ENCODE results near the gene CNP. TPM values are rescaled to one million over a fixed set of nuclear protein-coding genes. Genes with fewer than 3 reads are reported as not detected.

Gene CNP
- total RNA-seq, 1 experiment from 2014 or later, result 51.2 TPM

GRCh38 chr17:41976142-41976768 lies 9.7 kb downstream of the CNP start:
- Histone ChIP-seq H3K9me2 (ENCODE audit: insufficient read depth) (no peaks in the 10 kb centered on the region), H4K20me1 (ENCODE audit: insufficient read depth) (no peaks in the 10 kb centered on the region), H3K36me3 (ENCODE audit: control insufficient read depth in 1 of 2, insufficient read depth in 2 of 2, low read length in 2 of 2) (peaks cover 42 to 45% of the 10 kb centered on the region in 2 experiments; a peak in 3 of 4 replicates), H3K79me2 (ENCODE audit: insufficient read depth, low read length) (no peaks in the 10 kb centered on the region), H3K9me3 (ENCODE audit: control insufficient read depth in 1 of 2, insufficient read depth in 1 of 2, low read depth in 1 of 2, low read length in 2 of 2) (no peaks in the 10 kb centered on the region), H3K4me2 (ENCODE audit: low read length) (no peak overlapping the region), H3K4me3 (replicated peaks in 1 of 2; ENCODE audit: low read depth in 1 of 2, low read length in 2 of 2) (no peak overlapping the region), H2AFZ (ENCODE audit: low read depth, low read length, poor library complexity, severe bottlenecking) (no peak overlapping the region), H3K4me1 (ENCODE audit: control insufficient read depth in 1 of 2, insufficient read depth in 2 of 2, low read length in 2 of 2) (0 out of 4 replicates have a peak, but pooled peaks cover 0 to 2% of the 10 kb centered on the region in 2 experiments), H3K27ac (ENCODE audit: low read depth, low read length) (no peak overlapping the region), H3K9ac (ENCODE audit: low read length) (no peak overlapping the region), H3K27me3 (ENCODE audit: insufficient read depth, low read length) (no peaks in the 10 kb centered on the region)
- ChIA-PET POLR2A (no interaction called here), CTCF (no interaction called here), RAD21 (ENCODE audit: low non-redundant PET in 1 of 2, low total read pairs in 2 of 2, uncharacterized antibody in 2 of 2, unreplicated experiment in 2 of 2) (no interaction called here)
- no peak for DNase-seq (ENCODE audit: low read depth, low spot score)
- intact Hi-C loops (cut with micrococcal nuclease), result no loop called here
- no peak for ATAC-seq
- BruUV-seq (replicated peaks), result no TSS peak
- TF ChIP-seq ZNF274 (IDR thresholded peaks at IDR 0.05; ENCODE audit: low read depth, low read length) (no peak), ZFX (IDR thresholded peaks at IDR 0.05) (no peak), EZH2phosphoT487 (IDR thresholded peaks at IDR 0.05; ENCODE audit: borderline replicate concordance) (no peak), JUND (IDR thresholded peaks at IDR 0.05) (no peak), FOSL1 (IDR thresholded peaks at IDR 0.05; ENCODE audit: low read depth) (no peak), POLR2AphosphoS5 (IDR thresholded peaks at IDR 0.05; ENCODE audit: low read depth, low read length) (no peak), TCF7L2 (IDR thresholded peaks at IDR 0.05; ENCODE audit: borderline replicate concordance, extremely low read depth, insufficient read depth, insufficient read length) (no peak), CBX3 (IDR thresholded peaks at IDR 0.05; ENCODE audit: low read depth) (no peak), EZH2 (IDR thresholded peaks at IDR 0.05) (no peak), SRF (IDR thresholded peaks at IDR 0.05; ENCODE audit: low read depth) (no peak), ELF1 (IDR thresholded peaks at IDR 0.05; ENCODE audit: borderline replicate concordance, low read depth) (no peak), YY1 (IDR thresholded peaks at IDR 0.05; ENCODE audit: extremely low read depth, insufficient replicate concordance, low read depth, low read length) (no peak), MAX (IDR thresholded peaks at IDR 0.05) (no peak)
- TF ChIP-seq, protein P1, sequence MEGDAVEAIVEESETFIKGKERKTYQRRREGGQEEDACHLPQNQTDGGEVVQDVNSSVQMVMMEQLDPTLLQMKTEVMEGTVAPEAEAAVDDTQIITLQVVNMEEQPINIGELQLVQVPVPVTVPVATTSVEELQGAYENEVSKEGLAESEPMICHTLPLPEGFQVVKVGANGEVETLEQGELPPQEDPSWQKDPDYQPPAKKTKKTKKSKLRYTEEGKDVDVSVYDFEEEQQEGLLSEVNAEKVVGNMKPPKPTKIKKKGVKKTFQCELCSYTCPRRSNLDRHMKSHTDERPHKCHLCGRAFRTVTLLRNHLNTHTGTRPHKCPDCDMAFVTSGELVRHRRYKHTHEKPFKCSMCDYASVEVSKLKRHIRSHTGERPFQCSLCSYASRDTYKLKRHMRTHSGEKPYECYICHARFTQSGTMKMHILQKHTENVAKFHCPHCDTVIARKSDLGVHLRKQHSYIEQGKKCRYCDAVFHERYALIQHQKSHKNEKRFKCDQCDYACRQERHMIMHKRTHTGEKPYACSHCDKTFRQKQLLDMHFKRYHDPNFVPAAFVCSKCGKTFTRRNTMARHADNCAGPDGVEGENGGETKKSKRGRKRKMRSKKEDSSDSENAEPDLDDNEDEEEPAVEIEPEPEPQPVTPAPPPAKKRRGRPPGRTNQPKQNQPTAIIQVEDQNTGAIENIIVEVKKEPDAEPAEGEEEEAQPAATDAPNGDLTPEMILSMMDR (IDR thresholded peaks at IDR 0.05 in 2 of 3, conservative IDR thresholded peaks at IDR 0.05 in 1 of 3; ENCODE audit: borderline replicate concordance in 1 of 3, insufficient read depth in 1 of 3, low read depth in 2 of 3, low read length in 2 of 3), result no peak
- TF ChIP-seq, protein P2, sequence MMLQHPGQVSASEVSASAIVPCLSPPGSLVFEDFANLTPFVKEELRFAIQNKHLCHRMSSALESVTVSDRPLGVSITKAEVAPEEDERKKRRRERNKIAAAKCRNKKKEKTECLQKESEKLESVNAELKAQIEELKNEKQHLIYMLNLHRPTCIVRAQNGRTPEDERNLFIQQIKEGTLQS (IDR thresholded peaks at IDR 0.05), result no peak
- TF ChIP-seq, protein P3, sequence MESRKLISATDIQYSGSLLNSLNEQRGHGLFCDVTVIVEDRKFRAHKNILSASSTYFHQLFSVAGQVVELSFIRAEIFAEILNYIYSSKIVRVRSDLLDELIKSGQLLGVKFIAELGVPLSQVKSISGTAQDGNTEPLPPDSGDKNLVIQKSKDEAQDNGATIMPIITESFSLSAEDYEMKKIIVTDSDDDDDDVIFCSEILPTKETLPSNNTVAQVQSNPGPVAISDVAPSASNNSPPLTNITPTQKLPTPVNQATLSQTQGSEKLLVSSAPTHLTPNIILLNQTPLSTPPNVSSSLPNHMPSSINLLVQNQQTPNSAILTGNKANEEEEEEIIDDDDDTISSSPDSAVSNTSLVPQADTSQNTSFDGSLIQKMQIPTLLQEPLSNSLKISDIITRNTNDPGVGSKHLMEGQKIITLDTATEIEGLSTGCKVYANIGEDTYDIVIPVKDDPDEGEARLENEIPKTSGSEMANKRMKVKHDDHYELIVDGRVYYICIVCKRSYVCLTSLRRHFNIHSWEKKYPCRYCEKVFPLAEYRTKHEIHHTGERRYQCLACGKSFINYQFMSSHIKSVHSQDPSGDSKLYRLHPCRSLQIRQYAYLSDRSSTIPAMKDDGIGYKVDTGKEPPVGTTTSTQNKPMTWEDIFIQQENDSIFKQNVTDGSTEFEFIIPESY (IDR thresholded peaks at IDR 0.05; ENCODE audit: extremely low read depth, insufficient replicate concordance, low read length), result no peak
- TF ChIP-seq, protein P4, sequence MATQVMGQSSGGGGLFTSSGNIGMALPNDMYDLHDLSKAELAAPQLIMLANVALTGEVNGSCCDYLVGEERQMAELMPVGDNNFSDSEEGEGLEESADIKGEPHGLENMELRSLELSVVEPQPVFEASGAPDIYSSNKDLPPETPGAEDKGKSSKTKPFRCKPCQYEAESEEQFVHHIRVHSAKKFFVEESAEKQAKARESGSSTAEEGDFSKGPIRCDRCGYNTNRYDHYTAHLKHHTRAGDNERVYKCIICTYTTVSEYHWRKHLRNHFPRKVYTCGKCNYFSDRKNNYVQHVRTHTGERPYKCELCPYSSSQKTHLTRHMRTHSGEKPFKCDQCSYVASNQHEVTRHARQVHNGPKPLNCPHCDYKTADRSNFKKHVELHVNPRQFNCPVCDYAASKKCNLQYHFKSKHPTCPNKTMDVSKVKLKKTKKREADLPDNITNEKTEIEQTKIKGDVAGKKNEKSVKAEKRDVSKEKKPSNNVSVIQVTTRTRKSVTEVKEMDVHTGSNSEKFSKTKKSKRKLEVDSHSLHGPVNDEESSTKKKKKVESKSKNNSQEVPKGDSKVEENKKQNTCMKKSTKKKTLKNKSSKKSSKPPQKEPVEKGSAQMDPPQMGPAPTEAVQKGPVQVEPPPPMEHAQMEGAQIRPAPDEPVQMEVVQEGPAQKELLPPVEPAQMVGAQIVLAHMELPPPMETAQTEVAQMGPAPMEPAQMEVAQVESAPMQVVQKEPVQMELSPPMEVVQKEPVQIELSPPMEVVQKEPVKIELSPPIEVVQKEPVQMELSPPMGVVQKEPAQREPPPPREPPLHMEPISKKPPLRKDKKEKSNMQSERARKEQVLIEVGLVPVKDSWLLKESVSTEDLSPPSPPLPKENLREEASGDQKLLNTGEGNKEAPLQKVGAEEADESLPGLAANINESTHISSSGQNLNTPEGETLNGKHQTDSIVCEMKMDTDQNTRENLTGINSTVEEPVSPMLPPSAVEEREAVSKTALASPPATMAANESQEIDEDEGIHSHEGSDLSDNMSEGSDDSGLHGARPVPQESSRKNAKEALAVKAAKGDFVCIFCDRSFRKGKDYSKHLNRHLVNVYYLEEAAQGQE (IDR thresholded peaks at IDR 0.05; ENCODE audit: low read depth), result no peak
